BLaER1 (cell line): ENCODE results near the gene FOXJ2.
A peak's percentile ranks its signal among the peaks of the same experiment; 100 is the strongest.
"Not testable (repeated sequence)": the region's sequence is repeated elsewhere in the genome, so short reads cannot be mapped to it uniquely, and the experiment has no call there.

Experiments
- H3K27ac ChIP-seq: shearing (Covaris generic); formaldehyde crosslinking; 2 replicates; pipeline ENCODE4 v1.8.1; 2022
- H3K27me3 ChIP-seq: shearing (Covaris generic); formaldehyde crosslinking; 2 replicates; pipeline ENCODE4 v1.8.1; 2022
- H3K36me3 ChIP-seq: shearing (Covaris generic); formaldehyde crosslinking; 2 replicates; pipeline ENCODE4 v1.8.1; 2022
- H3K4me1 ChIP-seq: shearing (Covaris generic); formaldehyde crosslinking; 2 replicates; pipeline ENCODE4 v1.8.1; 2022
- H3K4me2 ChIP-seq: shearing (Covaris generic); formaldehyde crosslinking; 2 replicates; pipeline ENCODE4 v1.8.1; 2022
- H3K4me3 ChIP-seq: shearing (Covaris generic); formaldehyde crosslinking; 2 replicates; pipeline ENCODE4 v1.8.1; 2022
- H3K9ac ChIP-seq: shearing (Covaris generic); formaldehyde crosslinking; 2 replicates; pipeline ENCODE4 v1.8.1; 2022
- H3K9me3 ChIP-seq: shearing (Covaris generic); formaldehyde crosslinking; 2 replicates; pipeline ENCODE4 v1.8.1; 2022
- H4K20me1 ChIP-seq: shearing (Covaris generic); formaldehyde crosslinking; 2 replicates; pipeline ENCODE4 v1.8.1; 2022
- Cebpa-rat ChIP-seq: shearing (Covaris generic); IDR thresholded peaks from 2 replicates; pipeline ENCODE4 v1.8.1; 2022

FOXJ2 gene

GRCh38 chr12:8065991-8066594 lies 33.6 kb downstream of the FOXJ2 start, which contains the start of gene C3AR1:
TSS of gene C3AR1 (minus strand) at chr12:8066359. CDS start at chr12:8060185, 6,174 bp downstream.
- Histone ChIP-seq H3K27me3 (no peaks in the 10 kb centered on the region), H3K9ac (no peak within 1 kb of the TSS), H3K4me1 (peaks cover 14% of the 10 kb centered on the region), H3K9me3 (no peaks in the 10 kb centered on the region), H3K27ac (no peak within 1 kb of the TSS), H4K20me1 (no peaks in the 10 kb centered on the region), H3K36me3 (no peaks in the 10 kb centered on the region), H3K4me2 (peak within 1 kb of the TSS; percentile 44), H3K4me3 (no peak within 1 kb of the TSS)
- TF ChIP-seq Cebpa-rat, result no peak

- Histone ChIP-seq H3K9ac (no peak overlapping the region), H3K9me3 (no peaks in the 10 kb centered on the region), H4K20me1 (no peaks in the 10 kb centered on the region), H3K4me1 (peaks cover 14% of the 10 kb centered on the region), H3K4me2 (no peak overlapping the region), H3K27me3 (no peaks in the 10 kb centered on the region), H3K36me3 (no peaks in the 10 kb centered on the region), H3K4me3 (no peak overlapping the region), H3K27ac (no peak overlapping the region)
- TF ChIP-seq Cebpa-rat, result no peak
Observed at GRCh38 chr12:8069582-8069981, 37.1 kb downstream of the FOXJ2 start.

GRCh38 chr12:8071820-8072219 lies 39.3 kb downstream of the FOXJ2 start:
- not testable (repeated sequence) for H3K4me3 ChIP-seq, H4K20me1 ChIP-seq, H3K9me3 ChIP-seq, H3K27me3 ChIP-seq, H3K36me3 ChIP-seq, H3K4me1 ChIP-seq, H3K27ac ChIP-seq, H3K9ac ChIP-seq, H3K4me2 ChIP-seq

GRCh38 chr12:8075935-8076334 lies 43.4 kb downstream of the FOXJ2 start:
- Histone ChIP-seq H4K20me1 (no peaks in the 10 kb centered on the region), H3K4me2 (no peak overlapping the region), H3K27me3 (no peaks in the 10 kb centered on the region), H3K4me1 (peaks cover 25% of the 10 kb centered on the region), H3K27ac (no peak overlapping the region), H3K4me3 (no peak overlapping the region), H3K36me3 (no peaks in the 10 kb centered on the region), H3K9ac (no peak overlapping the region), H3K9me3 (no peaks in the 10 kb centered on the region)
- no peak for TF ChIP-seq Cebpa-rat

- H4K20me1 ChIP-seq, result no peaks in the 10 kb centered on the region
- H3K27me3 ChIP-seq, result no peaks in the 10 kb centered on the region
- H3K9ac ChIP-seq, result no peak overlapping the region
- TF ChIP-seq Cebpa-rat, result no peak
- H3K4me3 ChIP-seq, result no peak overlapping the region
- H3K4me1 ChIP-seq, result peaks cover 29% of the 10 kb centered on the region
- no peaks in the 10 kb centered on the region for H3K9me3 ChIP-seq
- no peak overlapping the region for H3K27ac ChIP-seq
- H3K36me3 ChIP-seq, result no peaks in the 10 kb centered on the region
- H3K4me2 ChIP-seq, result no peak overlapping the region
Observed at GRCh38 chr12:8076366-8076765, 43.9 kb downstream of the FOXJ2 start.

- Histone ChIP-seq H4K20me1 (no peaks in the 10 kb centered on the region), H3K36me3 (no peaks in the 10 kb centered on the region), H3K9me3 (no peaks in the 10 kb centered on the region), H3K4me3 (no peak overlapping the region), H3K4me2 (no peak overlapping the region), H3K9ac (no peak overlapping the region), H3K27me3 (no peaks in the 10 kb centered on the region), H3K4me1 (peaks cover 30% of the 10 kb centered on the region), H3K27ac (no peak overlapping the region)
- TF ChIP-seq Cebpa-rat, result no peak
Observed at GRCh38 chr12:8077207-8077606, 44.7 kb downstream of the FOXJ2 start.

GRCh38 chr12:8078398-8078797 lies 45.9 kb downstream of the FOXJ2 start:
- H3K4me1 ChIP-seq, result peaks cover 38% of the 10 kb centered on the region
- H3K4me2 ChIP-seq, result no peak overlapping the region
- no peaks in the 10 kb centered on the region for H3K36me3 ChIP-seq
- no peak overlapping the region for H3K9ac ChIP-seq
- TF ChIP-seq Cebpa-rat, result no peak
- no peaks in the 10 kb centered on the region for H3K9me3 ChIP-seq
- H3K27me3 ChIP-seq, result no peaks in the 10 kb centered on the region
- H3K4me3 ChIP-seq, result no peak overlapping the region
- H4K20me1 ChIP-seq, result peaks cover 5% of the 10 kb centered on the region; the same call in 1 of the 2 replicates
- no peak overlapping the region for H3K27ac ChIP-seq

GRCh38 chr12:8078916-8079315 lies 46.4 kb downstream of the FOXJ2 start:
- H3K9ac ChIP-seq, result no peak overlapping the region
- H4K20me1 ChIP-seq, result peaks cover 10% of the 10 kb centered on the region
- no peaks in the 10 kb centered on the region for H3K9me3 ChIP-seq
- H3K4me1 ChIP-seq, result peaks cover 43% of the 10 kb centered on the region
- no peak overlapping the region for H3K27ac ChIP-seq
- no peak overlapping the region for H3K4me2 ChIP-seq
- TF ChIP-seq Cebpa-rat, result no peak
- H3K27me3 ChIP-seq, result no peaks in the 10 kb centered on the region
- H3K36me3 ChIP-seq, result 0 out of 2 replicates have a peak, but pooled peaks cover 4% of the 10 kb centered on the region
- H3K4me3 ChIP-seq, result no peak overlapping the region

- peaks cover 54% of the 10 kb centered on the region for H3K4me1 ChIP-seq
- TF ChIP-seq Cebpa-rat, result no peak
Observed at GRCh38 chr12:8080120-8080519, 47.6 kb downstream of the FOXJ2 start.

GRCh38 chr12:8081251-8081920 lies 48.9 kb downstream of the FOXJ2 start:
- Histone ChIP-seq H3K4me2 (peak overlapping the region; percentile 91), H3K36me3 (peaks cover 18% of the 10 kb centered on the region), H3K27ac (peak overlapping the region; percentile 83), H4K20me1 (peaks cover 33% of the 10 kb centered on the region), H3K4me3 (peak overlapping the region; percentile 81), H3K9ac (peak overlapping the region; percentile 84), H3K27me3 (no peaks in the 10 kb centered on the region), H3K9me3 (no peaks in the 10 kb centered on the region), H3K4me1 (peaks cover 67% of the 10 kb centered on the region)
- TF ChIP-seq Cebpa-rat, result no peak

More at GRCh38 chr12:8080120-8080519, 47.6 kb downstream of the FOXJ2 start:
- Histone ChIP-seq H3K27ac (no peak overlapping the region), H3K9ac (no peak overlapping the region), H3K4me3 (no peak overlapping the region), H3K36me3 (0 out of 2 replicates have a peak, but pooled peaks cover 10% of the 10 kb centered on the region), H3K9me3 (no peaks in the 10 kb centered on the region), H4K20me1 (peaks cover 22% of the 10 kb centered on the region), H3K27me3 (no peaks in the 10 kb centered on the region), H3K4me2 (peak overlapping the region; percentile 91; the same call in 1 of the 2 replicates)
